K562 treated with DMSO at 1 percent for 24 hours (cell line): ENCODE measurements around the gene IZUMO1. TPM values are rescaled to one million over a fixed set of nuclear protein-coding genes. Genes with fewer than 3 reads are reported as not detected.

Experiments
- total RNA-seq: library from RNA; unstranded; fragments of 300-600 nt; gene quantifications from 2 replicates; pipeline ENCODE4 v1.2.3, GENCODE V29; 2022; ENCODE audit warnings: low read depth; ENCODE audit not compliant: insufficient read depth

IZUMO1 gene
- total RNA-seq: 0.65 TPM in 1 of 2 replicates, not detected in the other

GRCh38 chr19:48746738-48747575 is at the start of gene IZUMO1:
Gene IZUMO1 (minus strand): TSS chr19:48746909. CDS start chr19:48745859, 1,050 bp downstream.

GRCh38 chr19:48755084-48755641 is 8.5 kb upstream of the IZUMO1 start, which contains the start of gene FGF21:
Gene FGF21 (plus strand): TSS chr19:48755524. CDS start chr19:48756237, 713 bp downstream.

GRCh38 chr19:48752496-48753365 is 6.0 kb upstream of the IZUMO1 start, which contains the start of gene FUT1:
Gene FUT1 (minus strand): TSS chr19:48752641. CDS start chr19:48751281, 1,360 bp downstream.

GRCh38 chr19:48740164-48740972 is 6.3 kb downstream of the IZUMO1 start, which contains the start of gene RASIP1:
Gene RASIP1 (minus strand): TSS chr19:48740610. CDS start chr19:48740282, 328 bp downstream.

GRCh38 chr19:48719263-48720171 is 27.2 kb downstream of the IZUMO1 start, which contains the start of gene MAMSTR:
Gene MAMSTR (minus strand): TSS chr19:48719725. CDS start chr19:48719031, 694 bp downstream.

GRCh38 chr19:48695743-48696352 is 50.9 kb downstream of the IZUMO1 start, which contains the start of gene FUT2:
Gene FUT2 (plus strand): TSS chr19:48695971. CDS start chr19:48702957, 6,986 bp downstream.

Other genes starting within 250 kb of the IZUMO1 start
- 12.2 and 15.6 TPM in 2 replicates for gene LMTK3, start 235.1 kb downstream of the IZUMO1 start, total RNA-seq
- 1.4 and 2.1 TPM in 2 replicates for gene SULT2B1, start 194.7 kb downstream of the IZUMO1 start, total RNA-seq
- gene SPACA4, start 140.2 kb downstream of the IZUMO1 start, total RNA-seq: not detected in 2 replicates
- 0.41 TPM in 1 of 2 replicates, not detected in the other for gene FAM83E, start 131.8 kb downstream of the IZUMO1 start, total RNA-seq
- gene RPL18, start 127.7 kb downstream of the IZUMO1 start, total RNA-seq: 5,284 and 5,688 TPM in 2 replicates
- gene SPHK2, start 127.4 kb downstream of the IZUMO1 start, total RNA-seq: 14.6 and 15.0 TPM in 2 replicates
- 17.2 and 17.8 TPM in 2 replicates for gene DBP, start 109.5 kb downstream of the IZUMO1 start, total RNA-seq
- gene CA11, start 100.7 kb downstream of the IZUMO1 start, total RNA-seq: 10.8 and 16.2 TPM in 2 replicates
- gene NTN5, start 73.9 kb downstream of the IZUMO1 start, total RNA-seq: 0.58 and 1.2 TPM in 2 replicates
- 0.30 and 1.4 TPM in 2 replicates for gene FUT2, start 50.9 kb downstream of the IZUMO1 start, total RNA-seq
- gene MAMSTR, start 27.2 kb downstream of the IZUMO1 start, total RNA-seq: 0.47 and 1.1 TPM in 2 replicates
- 10.2 and 11.7 TPM in 2 replicates for gene RASIP1, start 6.3 kb downstream of the IZUMO1 start, total RNA-seq
- gene FUT1, start 5.7 kb upstream of the IZUMO1 start, total RNA-seq: 8.7 and 9.8 TPM in 2 replicates
- gene FGF21, start 8.6 kb upstream of the IZUMO1 start, total RNA-seq: 0.72 TPM in 1 of 2 replicates, not detected in the other
- 77.3 and 83.0 TPM in 2 replicates for gene BCAT2, start 64.1 kb upstream of the IZUMO1 start, total RNA-seq
- 1.1 TPM in 1 of 2 replicates, not detected in the other for gene HSD17B14, start 89.6 kb upstream of the IZUMO1 start, total RNA-seq
- 49.1 and 54.5 TPM in 2 replicates for gene PLEKHA4, start 121.7 kb upstream of the IZUMO1 start, total RNA-seq
- 88.6 and 88.9 TPM in 2 replicates for gene PPP1R15A, start 125.5 kb upstream of the IZUMO1 start, total RNA-seq
- 0.88 and 3.5 TPM in 2 replicates for gene TULP2, start 151.8 kb upstream of the IZUMO1 start, total RNA-seq
- gene NUCB1, start 153.4 kb upstream of the IZUMO1 start, total RNA-seq: 445 and 480 TPM in 2 replicates
- 4.8 and 5.0 TPM in 2 replicates for gene DHDH, start 186.8 kb upstream of the IZUMO1 start, total RNA-seq
- 136 and 153 TPM in 2 replicates for gene BAX, start 208.0 kb upstream of the IZUMO1 start, total RNA-seq
- 7,562 and 7,983 TPM in 2 replicates for gene FTL, start 218.4 kb upstream of the IZUMO1 start, total RNA-seq
- 26.8 and 34.3 TPM in 2 replicates for gene GYS1, start 246.4 kb upstream of the IZUMO1 start, total RNA-seq
- gene RUVBL2, start 247.0 kb upstream of the IZUMO1 start, total RNA-seq: 295 and 316 TPM in 2 replicates